Smooth muscle cell (in vitro differentiated cells): ENCODE results near the gene PTPRE. TPM values are rescaled to one million over a fixed set of nuclear protein-coding genes. Genes with fewer than 3 reads are reported as not detected.

Experiments
- DNase-seq: peaks from one replicate; lab custom pipeline; 2025; ENCODE audit not compliant: unreplicated experiment; lab: John Stamatoyannopoulos, UW
- H2AFZ ChIP-seq: fragments of 200-600 bp; sonication (generic); 2 replicates; pipeline ENCODE4 v1.6.0; 2016; ENCODE audit warnings: antibody characterized with exemption, low read depth, mild to moderate bottlenecking
- H3F3A ChIP-seq: fragments of 200-600 bp; sonication (generic); 2 replicates; pipeline ENCODE4 v1.6.0; 2017; ENCODE audit warnings: antibody characterized with exemption, low read depth
- H3K27ac ChIP-seq: fragments of 200-600 bp; sonication (generic); 2 replicates; pipeline ENCODE4 v1.5.1; 2016; ENCODE audit warnings: low read depth, mild to moderate bottlenecking
- H3K27me3 ChIP-seq: fragments of 200-600 bp; sonication (generic); 2 replicates; pipeline ENCODE4 v1.6.1; 2016; ENCODE audit warnings: low read depth, mild to moderate bottlenecking
- H3K36me3 ChIP-seq: fragments of 200-600 bp; sonication (generic); 2 replicates; pipeline ENCODE4 v1.5.1; 2016; ENCODE audit warnings: low read depth
- H3K4me1 ChIP-seq: fragments of 200-600 bp; sonication (generic); 2 replicates; pipeline ENCODE4 v1.5.1; 2016; ENCODE audit warnings: low read depth
- H3K4me2 ChIP-seq: fragments of 200-600 bp; sonication (generic); 2 replicates; pipeline ENCODE4 v1.6.0; 2016; ENCODE audit warnings: mild to moderate bottlenecking
- H3K4me3 ChIP-seq: fragments of 200-600 bp; sonication (generic); 2 replicates; pipeline ENCODE4 v1.5.1; 2016; ENCODE audit warnings: mild to moderate bottlenecking
- H3K79me2 ChIP-seq: fragments of 200-600 bp; sonication (generic); 2 replicates; pipeline ENCODE4 v1.6.0; 2016; ENCODE audit warnings: low read depth, mild to moderate bottlenecking
- H3K9ac ChIP-seq: fragments of 200-600 bp; sonication (generic); 2 replicates; pipeline ENCODE4 v1.6.0; 2016; ENCODE audit warnings: low read depth
- H3K9me3 ChIP-seq: fragments of 200-600 bp; sonication (generic); replicated peaks from 2 replicates; pipeline ENCODE4 v1.5.1; 2016; ENCODE audit warnings: low read depth
- H4K20me1 ChIP-seq: fragments of 200-600 bp; sonication (generic); 2 replicates; pipeline ENCODE4 v1.6.0; 2016; ENCODE audit warnings: low read depth
- WGBS: methylation state at CpG from one replicate; pipeline ENCODE4 v1.1.7; 2016; ENCODE audit warnings: low lambda C conversion rate; 5-methylcytosine and 5-hydroxymethylcytosine counted together
- polyA plus RNA-seq: library from polyadenylated mRNA; unstranded; fragments of >200 nt; fragmentation: Nextera tagmentation; extraction: Ambion mirVana; gene quantifications from 2 replicates; pipeline ENCODE4 v1.2.1, GENCODE V29; 2016
- total RNA-seq: library from RNA; depleted of rRNA; stranded (reverse); fragments of >200 nt; gene quantifications from 2 replicates; pipeline ENCODE4 v1.2.3, GENCODE V29; 2014
- TF ChIP-seq, protein P1 (sequence below): fragments of 200-600 bp; sonication (generic); IDR thresholded peaks from 2 replicates; pipeline ENCODE4 v1.5.1; 2017; ENCODE audit warnings: borderline replicate concordance, mild to moderate bottlenecking, antibody characterized with exemption; ENCODE audit not compliant: insufficient read depth, poor library complexity, severe bottlenecking

The PTPRE gene
- total and polyA plus RNA-seq, 2 experiments from 2014 or later, result 17.1 to 22.7 TPM

DNA sequence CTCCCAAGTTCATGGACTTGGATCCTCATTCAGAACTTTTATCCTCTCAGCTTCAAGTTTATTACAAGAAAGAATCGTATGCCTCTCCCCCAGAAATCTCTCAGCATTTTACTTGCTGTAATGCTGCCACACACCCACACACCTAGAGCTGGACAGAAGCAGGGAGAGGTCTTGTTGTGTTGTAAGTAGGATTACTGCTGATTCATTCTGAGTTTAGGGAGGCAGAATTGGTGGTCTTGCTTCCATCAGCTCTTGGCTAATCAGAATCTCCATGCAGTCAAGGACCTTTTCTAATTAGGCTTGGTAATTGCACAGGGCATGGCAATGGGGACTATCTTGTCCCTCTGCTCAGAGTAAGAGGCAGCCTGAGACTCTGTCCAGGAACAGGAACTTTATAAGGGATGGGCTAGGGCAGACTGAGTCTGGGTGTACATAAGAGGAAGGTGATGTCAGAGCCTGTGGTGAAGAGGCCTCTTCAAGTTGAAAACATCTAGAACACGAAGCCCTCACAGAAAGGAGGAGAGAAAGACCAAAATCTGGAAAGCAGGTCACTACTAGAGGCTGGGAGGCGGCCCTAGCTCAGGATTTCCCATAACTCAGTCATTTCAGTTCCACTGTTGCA is 7.0 kb upstream of the PTPRE start:
- Histone ChIP-seq H4K20me1 (no peaks in the 10 kb centered on the region), H3K9me3 (no peaks in the 10 kb centered on the region), H3K9ac (no peak overlapping the region), H3K4me1 (no peaks in the 10 kb centered on the region), H3K27ac (peak overlapping the region; percentile 49), H3K4me2 (peak overlapping the region; percentile 27), H3K27me3 (no peaks in the 10 kb centered on the region), H3F3A (no peaks in the 10 kb centered on the region), H2AFZ (no peak overlapping the region), H3K79me2 (no peaks in the 10 kb centered on the region), H3K36me3 (no peaks in the 10 kb centered on the region), H3K4me3 (no peak overlapping the region)
- TF ChIP-seq, protein P1, sequence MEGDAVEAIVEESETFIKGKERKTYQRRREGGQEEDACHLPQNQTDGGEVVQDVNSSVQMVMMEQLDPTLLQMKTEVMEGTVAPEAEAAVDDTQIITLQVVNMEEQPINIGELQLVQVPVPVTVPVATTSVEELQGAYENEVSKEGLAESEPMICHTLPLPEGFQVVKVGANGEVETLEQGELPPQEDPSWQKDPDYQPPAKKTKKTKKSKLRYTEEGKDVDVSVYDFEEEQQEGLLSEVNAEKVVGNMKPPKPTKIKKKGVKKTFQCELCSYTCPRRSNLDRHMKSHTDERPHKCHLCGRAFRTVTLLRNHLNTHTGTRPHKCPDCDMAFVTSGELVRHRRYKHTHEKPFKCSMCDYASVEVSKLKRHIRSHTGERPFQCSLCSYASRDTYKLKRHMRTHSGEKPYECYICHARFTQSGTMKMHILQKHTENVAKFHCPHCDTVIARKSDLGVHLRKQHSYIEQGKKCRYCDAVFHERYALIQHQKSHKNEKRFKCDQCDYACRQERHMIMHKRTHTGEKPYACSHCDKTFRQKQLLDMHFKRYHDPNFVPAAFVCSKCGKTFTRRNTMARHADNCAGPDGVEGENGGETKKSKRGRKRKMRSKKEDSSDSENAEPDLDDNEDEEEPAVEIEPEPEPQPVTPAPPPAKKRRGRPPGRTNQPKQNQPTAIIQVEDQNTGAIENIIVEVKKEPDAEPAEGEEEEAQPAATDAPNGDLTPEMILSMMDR, result no peak
- WGBS, result 54% methylated on average over 3 of the region's 3 CpGs
- no peak for DNase-seq

DNA sequence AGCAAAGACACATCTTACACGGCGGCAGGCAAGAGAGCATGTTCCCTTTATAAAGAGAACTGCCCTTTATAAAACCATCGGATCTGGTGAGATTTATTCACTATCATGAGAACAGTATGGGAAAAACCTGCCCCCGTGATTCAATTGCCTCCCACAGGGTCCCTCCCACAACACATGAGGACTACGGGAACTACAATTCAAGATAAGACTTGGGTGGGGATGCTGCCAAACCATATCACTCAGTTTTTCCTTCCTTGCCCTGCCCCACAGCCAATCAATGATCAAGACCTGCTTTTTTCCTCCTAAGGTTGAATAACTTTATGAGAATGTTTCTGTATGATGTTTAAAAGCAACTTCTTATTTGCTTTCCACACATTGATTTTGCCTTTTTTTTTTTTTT is 3.1 kb upstream of the PTPRE start:
- TF ChIP-seq, protein P1, result no peak
- Histone ChIP-seq H3F3A (no peaks in the 10 kb centered on the region), H3K9me3 (no peaks in the 10 kb centered on the region), H3K4me2 (no peak overlapping the region), H3K4me3 (no peak overlapping the region), H4K20me1 (no peaks in the 10 kb centered on the region), H3K36me3 (no peaks in the 10 kb centered on the region), H3K27ac (no peak overlapping the region), H3K9ac (no peak overlapping the region), H3K4me1 (peaks cover 4% of the 10 kb centered on the region), H3K79me2 (no peaks in the 10 kb centered on the region), H2AFZ (no peak overlapping the region), H3K27me3 (no peaks in the 10 kb centered on the region)
- WGBS, result 85% methylated on average over 5 of the region's 5 CpGs
- no peak for DNase-seq

DNA sequence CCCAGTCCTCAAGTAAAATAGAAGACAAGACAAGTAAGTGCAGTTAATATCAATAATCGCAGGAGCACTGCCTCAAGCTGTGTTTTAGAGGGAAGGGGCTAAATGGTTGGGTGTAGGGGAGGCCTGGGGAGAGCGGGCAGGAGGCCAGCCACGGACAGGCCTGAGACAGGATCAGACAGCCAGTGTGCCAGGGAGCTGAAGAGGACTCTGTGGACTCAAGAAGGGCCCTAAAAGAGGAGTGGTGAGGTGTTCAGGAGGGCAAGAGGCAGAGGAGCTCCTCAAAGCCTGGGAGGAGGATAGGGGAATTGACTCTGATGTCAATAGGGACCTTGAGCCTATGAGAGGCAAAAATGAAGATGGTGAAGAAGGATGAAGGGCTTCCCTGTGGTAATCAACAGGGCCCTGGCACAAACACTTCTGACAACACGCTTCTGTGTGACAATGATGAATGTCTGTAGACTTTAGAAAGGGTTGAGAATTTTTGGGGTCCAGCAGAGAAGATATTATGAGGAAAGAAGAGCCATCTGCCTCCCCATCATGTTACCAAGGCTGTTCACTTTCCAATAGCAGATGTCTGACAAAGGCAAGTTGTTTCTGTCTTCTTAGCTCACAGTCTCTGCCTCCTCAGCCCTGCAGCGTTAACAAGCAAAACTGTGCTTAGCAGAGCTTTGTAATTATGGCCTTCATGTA is 2.4 kb upstream of the PTPRE start:
- no peaks in the 10 kb centered on the region for H4K20me1 ChIP-seq
- H3K36me3 ChIP-seq, result no peaks in the 10 kb centered on the region
- TF ChIP-seq, protein P1, result no peak
- 88% methylated on average over 5 of the region's 5 CpGs for whole genome bisulfite sequencing
- H3K4me1 ChIP-seq, result peaks cover 4% of the 10 kb centered on the region
- H3K27ac ChIP-seq, result peak overlapping the region; percentile 42
- H3K4me2 ChIP-seq, result no peak overlapping the region
- peaks cover 6% of the 10 kb centered on the region for H3K79me2 ChIP-seq
- H3K9ac ChIP-seq, result no peak overlapping the region
- H3F3A ChIP-seq, result no peaks in the 10 kb centered on the region
- H3K4me3 ChIP-seq, result no peak overlapping the region
- no peaks in the 10 kb centered on the region for H3K27me3 ChIP-seq
- H3K9me3 ChIP-seq, result no peaks in the 10 kb centered on the region
- H2AFZ ChIP-seq, result no peak overlapping the region
- no peak for DNase-seq
